ENCODE data around the gene PPP6R3.

PPP6R3 gene

DNA sequence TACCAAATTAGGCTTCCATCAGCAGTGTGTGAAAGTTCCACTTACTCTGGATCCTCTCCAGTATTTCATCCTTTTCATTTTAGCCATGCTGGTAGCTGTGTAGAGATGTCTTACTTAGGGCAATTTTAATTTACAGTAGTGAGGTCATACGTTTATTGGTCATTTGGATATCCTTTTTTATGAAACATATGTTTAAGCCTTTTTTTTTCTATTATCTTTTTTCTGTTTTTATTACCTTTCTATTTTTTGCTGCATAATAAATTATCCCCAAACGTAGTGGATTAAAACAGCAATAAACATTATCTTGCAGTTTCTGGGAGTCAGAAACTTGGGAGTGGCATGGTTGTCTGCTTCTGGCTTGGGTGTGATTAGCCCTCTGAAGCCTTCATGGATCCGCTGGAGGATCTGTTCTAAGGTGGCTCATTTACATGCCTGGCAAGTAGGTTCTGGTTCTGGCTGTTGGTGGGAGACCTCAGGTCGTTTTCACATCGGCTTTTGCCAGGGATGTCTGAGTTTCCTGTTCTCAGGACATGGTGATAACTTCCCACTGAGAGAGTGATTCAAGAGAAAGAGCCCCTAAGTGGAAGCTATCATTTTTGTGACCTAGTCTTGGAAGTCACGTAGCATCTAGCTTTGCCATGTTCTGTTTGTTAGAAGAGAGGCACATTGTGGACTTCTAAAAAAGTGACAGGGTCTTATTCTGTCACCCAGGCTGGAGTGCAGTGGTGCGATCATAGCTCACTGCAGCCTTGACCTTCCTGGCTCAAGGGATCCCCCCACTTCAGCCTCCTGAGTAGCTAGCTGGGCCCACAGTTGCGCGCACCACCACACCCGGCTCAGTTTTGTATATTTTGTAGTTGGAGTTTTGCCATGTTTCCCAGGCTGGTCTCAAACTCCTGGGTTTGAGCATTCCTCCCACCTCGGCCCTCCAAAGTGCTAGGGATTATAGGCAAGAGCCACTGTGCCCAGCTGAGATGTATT, 38.6 kb downstream of the PPP6R3 start:
- DNase-seq: no peak

DNA sequence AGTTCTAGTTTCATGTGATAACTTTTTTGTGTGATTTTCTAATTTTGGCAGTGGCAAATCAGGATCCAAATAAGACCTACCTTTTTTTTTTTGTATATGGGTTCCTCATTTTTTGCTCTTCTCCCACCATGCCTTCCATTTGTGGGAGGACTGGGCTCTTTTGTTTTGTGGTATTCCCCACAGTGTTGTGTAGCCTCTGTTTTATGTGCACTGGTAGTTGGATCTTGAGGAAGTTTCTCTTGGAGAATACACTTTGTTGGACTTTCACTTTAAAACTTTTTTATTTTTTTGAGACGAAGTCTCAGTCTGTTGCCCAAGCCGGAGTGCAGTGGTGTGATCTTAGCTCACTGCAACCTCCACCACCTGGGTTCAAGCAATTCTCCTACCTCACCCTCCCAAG, 39.7 kb downstream of the PPP6R3 start:
- no peak for DNase-seq

- DNase-seq: no peak
Observed at GRCh38 chr11:68501813-68502212, 41.3 kb downstream of the PPP6R3 start.

DNA sequence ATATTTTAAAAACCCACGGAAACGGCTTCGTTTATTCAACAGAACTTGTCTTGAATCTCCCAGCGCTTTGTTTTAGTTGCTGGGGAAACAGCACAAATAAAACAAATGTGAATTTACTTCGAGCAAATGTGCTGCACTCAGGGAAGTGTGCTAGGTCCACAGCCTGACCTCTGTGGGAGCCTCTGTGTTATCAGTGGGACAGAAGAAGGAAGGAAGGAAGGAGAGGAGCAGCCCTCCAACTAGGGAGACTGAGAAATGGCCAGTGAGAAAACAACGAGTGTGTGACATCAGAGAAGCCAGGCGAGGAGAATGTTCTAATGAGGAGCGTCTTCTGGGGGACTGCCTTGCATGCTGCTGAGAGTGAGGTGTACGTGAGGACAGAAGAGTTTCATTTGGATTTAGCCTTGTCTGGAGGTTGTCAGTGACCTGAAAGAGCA, 42.7 kb downstream of the PPP6R3 start:
- no peak for DNase-seq

DNA sequence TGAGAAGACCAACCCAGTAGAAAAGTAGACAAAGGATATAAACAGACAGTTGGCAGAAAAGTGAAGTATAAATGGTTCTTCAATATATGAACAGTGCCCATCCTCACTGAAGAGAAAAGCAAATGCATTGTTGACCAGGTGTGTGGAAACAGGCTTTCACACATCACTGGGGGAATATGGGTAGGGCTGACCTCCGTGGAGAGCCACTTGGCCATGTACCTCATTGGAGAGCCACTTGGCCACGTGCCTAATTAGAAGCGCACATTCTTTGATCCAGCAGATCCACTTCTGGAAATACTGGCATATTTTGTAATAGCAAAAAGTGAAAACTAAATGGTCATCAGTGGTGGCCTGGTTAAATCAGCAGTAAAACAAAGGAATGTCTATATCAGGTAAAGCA, 43.2 kb downstream of the PPP6R3 start:
- DNase-seq: no peak

GRCh38 chr11:68504432-68505066, 44.0 kb downstream of the PPP6R3 start:
- no peak for DNase-seq

DNA sequence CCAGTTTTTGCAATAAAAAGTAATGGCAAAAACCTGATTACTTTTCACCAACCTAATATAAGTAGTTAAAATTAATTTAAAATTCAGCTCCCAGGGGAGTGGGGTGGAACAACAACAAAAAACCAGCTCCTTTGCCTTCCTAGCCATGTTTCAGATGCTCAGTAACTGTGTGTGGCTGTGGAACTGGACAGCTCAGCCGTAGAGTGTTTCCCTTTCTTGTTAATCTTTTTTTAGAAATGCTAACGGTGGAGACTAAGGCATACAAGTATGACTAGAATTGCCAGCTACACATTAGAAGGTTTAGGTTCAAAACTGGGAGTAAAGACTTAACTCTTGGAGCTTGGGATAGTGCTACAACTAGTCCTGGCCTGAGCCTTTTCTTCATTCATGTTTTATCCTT, 45.0 kb downstream of the PPP6R3 start:
- DNase-seq: no peak

DNA sequence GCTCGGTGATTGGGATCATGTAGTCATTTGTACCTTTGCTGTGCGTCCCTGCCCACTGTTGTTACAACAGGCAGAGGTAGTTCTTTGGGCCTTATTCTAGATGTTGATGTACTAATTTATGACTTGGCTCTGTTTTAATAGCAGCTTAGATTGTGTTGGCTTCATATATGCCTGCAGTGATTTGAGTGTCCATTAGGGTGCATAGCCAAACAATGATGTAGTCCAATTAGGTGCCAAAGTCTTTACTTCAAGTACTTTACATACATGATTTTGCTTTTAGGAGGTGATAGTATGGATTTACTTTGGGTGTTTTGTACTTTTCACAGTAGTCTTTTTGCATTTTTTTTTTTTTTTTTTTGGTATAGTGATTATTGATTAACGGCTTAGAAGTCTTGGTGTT, 46.4 kb downstream of the PPP6R3 start:
- no peak for DNase-seq

GRCh38 chr11:68508425-68508824, 47.9 kb downstream of the PPP6R3 start:
- no peak for DNase-seq

DNA sequence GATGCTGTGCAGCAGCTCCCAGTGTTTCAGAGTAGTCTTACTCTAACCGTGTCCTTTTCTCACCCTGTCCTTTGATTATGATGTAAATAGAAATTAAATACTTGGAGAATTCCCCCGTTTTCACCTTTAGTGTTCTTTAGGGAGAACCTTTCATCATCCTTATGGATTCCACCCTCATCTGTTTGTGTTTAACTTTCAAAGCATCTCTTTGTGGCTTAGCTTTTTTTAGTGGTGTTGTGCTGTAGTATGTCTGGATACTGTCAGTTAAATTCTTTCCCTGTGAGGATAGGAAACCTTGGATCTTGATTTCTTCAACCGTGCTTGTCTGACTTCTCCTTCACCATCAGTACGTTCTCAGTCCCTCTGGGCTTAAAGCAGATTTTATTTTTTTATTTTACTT, 48.5 kb downstream of the PPP6R3 start:
- DNase-seq: no peak

- no peak for DNase-seq
Observed at GRCh38 chr11:68513930-68514487, 53.5 kb downstream of the PPP6R3 start.

DNA sequence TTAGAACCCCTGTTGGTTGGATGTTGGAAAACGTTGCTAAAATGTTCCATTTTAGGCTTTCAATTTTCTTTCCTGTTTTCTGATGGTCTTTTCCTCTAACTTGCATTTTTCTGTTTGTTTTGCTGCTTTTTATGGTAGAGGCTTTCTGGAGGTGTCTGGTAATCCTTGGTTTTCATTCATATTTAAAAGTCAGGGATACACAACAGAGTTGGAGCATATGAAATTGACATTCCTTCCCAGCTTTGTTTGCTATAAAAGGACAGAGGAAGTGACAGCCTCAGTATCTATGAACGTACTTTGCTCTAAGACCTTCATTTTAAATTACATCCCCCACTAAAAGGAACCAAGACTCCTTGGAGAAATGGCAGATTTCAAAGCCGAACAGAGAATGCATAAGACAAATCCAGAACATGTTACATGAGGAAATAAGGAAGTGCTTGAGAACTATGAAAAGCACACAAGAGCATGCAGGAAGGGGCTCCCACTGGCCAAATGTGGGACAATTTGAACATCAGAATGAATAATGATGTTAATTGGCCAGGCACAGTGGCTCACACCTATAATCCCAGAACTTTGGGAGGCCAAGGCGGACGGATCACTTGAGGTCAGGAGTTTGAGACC, 56.7 kb downstream of the PPP6R3 start:
- no peak for DNase-seq

DNA sequence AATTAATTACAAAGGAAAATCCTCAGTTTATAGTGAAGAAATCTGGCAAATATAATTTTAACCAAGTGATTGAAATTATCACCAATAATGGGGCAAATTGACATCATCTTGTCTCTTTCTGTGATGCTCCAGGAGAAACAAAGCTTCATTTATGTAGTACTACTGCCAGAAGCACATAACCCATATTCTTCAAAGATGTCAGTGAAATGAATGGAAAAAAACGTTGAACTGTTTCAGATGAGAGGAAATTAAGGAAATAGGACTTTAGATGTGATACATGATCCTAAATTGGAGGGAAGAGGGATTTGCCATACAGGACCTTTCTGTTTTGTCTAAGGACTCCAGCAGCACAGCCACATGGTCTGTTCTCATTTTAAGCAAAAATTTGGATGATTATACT, 57.6 kb downstream of the PPP6R3 start:
- DNase-seq: no peak

- DNase-seq: no peak
Observed at GRCh38 chr11:68521969-68522652, 61.6 kb downstream of the PPP6R3 start.

GRCh38 chr11:68523033-68523432, 62.5 kb downstream of the PPP6R3 start:
- no peak for DNase-seq

DNA sequence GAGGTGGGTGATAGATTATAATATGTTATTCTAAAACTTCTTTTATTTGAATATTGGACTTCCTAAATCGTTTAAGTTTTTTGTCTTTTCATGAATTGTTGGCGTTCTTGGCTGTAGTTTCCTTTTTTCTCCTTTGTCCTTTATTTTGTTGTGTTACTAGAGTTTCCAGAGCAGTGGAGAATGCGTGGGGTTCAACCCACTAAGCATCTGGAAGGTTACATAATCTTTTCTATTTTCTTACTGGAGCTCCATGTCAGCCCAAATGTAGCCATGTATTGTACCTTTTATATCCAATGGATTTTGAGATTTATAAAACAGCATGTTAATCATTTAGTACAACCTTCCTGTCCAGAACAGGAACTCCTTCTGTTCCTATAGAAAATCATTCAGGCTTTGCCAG, 63.2 kb downstream of the PPP6R3 start:
- no peak for DNase-seq

GRCh38 chr11:68524213-68524612, 63.7 kb downstream of the PPP6R3 start:
- DNase-seq: no peak

- no peak for DNase-seq
Observed at GRCh38 chr11:68524681-68525080, 64.1 kb downstream of the PPP6R3 start.

DNA sequence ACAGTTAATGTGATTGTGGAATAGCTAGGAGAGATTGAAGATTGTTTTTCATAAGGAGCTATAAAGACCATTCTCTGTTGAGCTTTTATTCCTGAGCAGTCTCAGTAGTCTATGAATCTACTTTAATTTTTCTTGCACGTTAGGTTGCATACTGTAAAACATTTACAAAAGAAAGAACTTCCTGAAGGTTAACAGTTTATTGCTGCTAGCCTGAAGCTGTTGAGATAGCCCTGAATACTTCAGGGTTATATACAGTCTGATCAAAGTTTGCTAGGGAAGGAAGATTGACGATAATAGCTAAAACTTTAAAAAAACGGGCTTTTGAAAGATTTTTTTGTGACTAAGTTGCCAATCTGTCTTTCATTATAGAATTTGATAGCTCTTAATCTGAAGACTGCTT, 64.8 kb downstream of the PPP6R3 start:
- DNase-seq: no peak

DNA sequence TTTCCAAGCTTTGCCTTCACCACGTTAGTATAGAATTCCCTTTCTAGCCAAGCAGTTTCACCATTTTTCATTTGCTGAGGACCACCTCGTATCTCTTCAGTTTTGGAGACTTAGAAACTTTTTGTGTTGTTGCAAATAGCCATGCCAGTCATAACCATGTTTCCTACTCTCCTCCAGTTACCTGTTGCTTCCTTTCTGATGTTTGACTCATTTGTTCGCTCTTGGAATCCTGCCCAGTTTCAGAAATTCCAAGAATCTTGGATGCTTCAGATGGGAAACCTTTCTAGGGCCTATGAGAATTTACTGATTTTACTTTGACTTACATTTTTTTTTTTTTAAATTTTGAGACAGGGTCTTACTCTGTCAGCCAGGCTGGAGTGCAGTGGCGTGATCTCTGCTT, 65.4 kb downstream of the PPP6R3 start:
- no peak for DNase-seq

- no peak for DNase-seq
Observed at GRCh38 chr11:68527585-68527984, 67.0 kb downstream of the PPP6R3 start.

DNA sequence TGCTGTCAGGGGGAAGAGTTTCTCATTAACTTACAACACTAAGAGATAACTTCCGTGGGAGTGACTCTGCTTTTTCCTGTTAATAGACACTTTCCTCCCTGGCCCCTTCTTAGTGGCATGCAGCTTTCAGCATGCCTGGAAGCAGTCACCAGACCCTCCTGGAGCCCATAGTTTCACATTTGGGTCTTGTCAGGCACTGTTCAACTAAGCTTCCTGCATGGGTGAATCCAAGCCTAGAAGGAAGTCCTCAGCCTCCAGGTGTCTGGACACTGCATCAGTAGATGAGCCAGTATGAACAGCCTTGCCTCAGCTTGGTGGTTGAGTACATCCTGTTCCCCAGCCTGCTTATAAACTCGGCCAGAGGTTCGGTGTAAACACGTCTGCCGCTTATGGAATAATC, 68.1 kb downstream of the PPP6R3 start:
- peak; percentile 10 for DNase-seq

- no peak for DNase-seq
Observed at GRCh38 chr11:68531129-68531693, 70.7 kb downstream of the PPP6R3 start.

All from activated gamma-delta T cell treated with Interleukin-2 at 50 U/mL for 16 hours (primary cell).